ENCODE data around the gene SIGLEC8.

- no peak for TF ChIP-seq EZH2 (IDR thresholded peaks at IDR 0.05; ENCODE audit: borderline replicate concordance, low read depth, low read length)
- no peak for TF ChIP-seq MXD1 (CRISPR knock-in tag; IDR thresholded peaks at IDR 0.05; ENCODE audit: borderline replicate concordance, poor library complexity, severe bottlenecking)
These were observed 23.8 kb downstream of the SIGLEC8 start for GRCh38 chr19:51434456-51434855.

All from K562 (cell line).